ENCODE results near the gene AJM1. TPM values are rescaled to one million over a fixed set of nuclear protein-coding genes. Genes with fewer than 3 reads are reported as not detected.
A peak's percentile ranks its signal among the peaks of the same experiment; 100 is the strongest.

The AJM1 gene
- total and polyA plus RNA-seq, 2 of the 8 experiments (the other 6 are each of a cell fraction or from before 2014, with no cell fraction given), result 0.12 to 0.97 TPM

DNA sequence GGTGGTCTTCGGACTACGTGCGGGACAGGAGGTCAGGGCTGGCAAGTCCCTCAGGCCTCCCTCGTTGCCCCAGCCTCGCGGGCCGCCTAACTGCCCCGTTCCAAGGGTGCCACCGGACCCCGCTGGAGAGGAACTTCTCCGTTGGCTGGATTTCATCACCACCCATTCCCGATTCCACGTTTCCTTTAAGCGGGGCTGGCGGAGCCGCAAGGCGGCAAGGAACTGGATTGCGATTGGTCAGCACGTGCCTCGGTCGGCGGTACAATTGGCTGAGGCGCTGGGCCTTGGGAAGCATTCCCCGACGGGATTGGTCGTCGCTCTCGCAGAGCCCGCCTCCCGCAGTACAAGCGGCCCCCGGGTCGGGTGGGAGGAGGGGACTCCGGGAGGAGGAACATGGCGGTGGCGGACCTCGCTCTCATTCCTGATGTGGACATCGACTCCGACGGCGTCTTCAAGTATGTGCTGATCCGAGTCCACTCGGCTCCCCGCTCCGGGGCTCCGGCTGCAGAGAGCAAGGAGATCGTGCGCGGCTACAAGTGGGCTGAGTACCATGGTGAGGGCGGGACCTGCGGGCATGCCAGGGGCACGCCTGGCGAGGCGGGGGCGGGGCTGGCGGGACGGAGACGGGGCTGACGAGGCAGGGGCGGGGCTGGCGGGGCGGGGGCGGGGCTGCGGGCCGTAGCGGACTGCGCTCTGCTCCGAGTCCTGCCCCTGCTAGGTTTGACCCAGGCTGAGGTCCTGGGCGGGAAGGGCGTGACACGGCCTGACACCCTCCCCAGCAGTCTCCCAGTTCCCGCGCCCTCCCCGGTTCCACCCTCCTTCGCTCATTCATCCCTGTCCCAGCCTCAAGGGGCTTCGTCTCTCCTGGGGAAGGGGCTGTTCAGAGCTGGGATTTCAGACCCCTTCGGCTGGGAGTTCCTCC lies 7.0 kb downstream of the AJM1 start, which contains the start of gene PHPT1 (continued):
- TF ChIP-seq, protein P1, sequence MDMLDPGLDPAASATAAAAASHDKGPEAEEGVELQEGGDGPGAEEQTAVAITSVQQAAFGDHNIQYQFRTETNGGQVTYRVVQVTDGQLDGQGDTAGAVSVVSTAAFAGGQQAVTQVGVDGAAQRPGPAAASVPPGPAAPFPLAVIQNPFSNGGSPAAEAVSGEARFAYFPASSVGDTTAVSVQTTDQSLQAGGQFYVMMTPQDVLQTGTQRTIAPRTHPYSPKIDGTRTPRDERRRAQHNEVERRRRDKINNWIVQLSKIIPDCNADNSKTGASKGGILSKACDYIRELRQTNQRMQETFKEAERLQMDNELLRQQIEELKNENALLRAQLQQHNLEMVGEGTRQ (IDR thresholded peaks at IDR 0.05; ENCODE audit: low read length), result peak; percentile 60; the same call in 1 of the 2 replicates
- TF ChIP-seq FOSL1 (IDR thresholded peaks at IDR 0.05; ENCODE audit: insufficient read depth, low read depth, low read length) (no peak), TAF1 (IDR thresholded peaks at IDR 0.05; ENCODE audit: low read depth, low read length) (peak; percentile 79; the same call in 1 of the 2 replicates), JUN (IDR thresholded peaks at IDR 0.05; ENCODE audit: low read depth, low read length) (no peak), GABPA (IDR thresholded peaks at IDR 0.05; ENCODE audit: borderline replicate concordance, insufficient read depth, low read length) (peak; percentile 64; the same call in 1 of the 2 replicates)

Data from H1 (cell line).